HG03520 (cell line): ENCODE measurements around the gene TMEM231.
"Not testable (repeated sequence)": the region's sequence is repeated elsewhere in the genome, so short reads cannot be mapped to it uniquely, and the experiment has no call there.

ENCODE experiments used
- ATAC-seq: cut with Tn5 transposase; IDR thresholded peaks from one replicate; pipeline ENCODE4 v1.9.1; 2021; ENCODE audit warnings: mild to moderate bottlenecking, moderate library complexity; ENCODE audit not compliant: unreplicated experiment

The TMEM231 gene

GRCh38 chr16:75555707-75556430 lies at the start of gene TMEM231:
TSS of gene TMEM231 (minus strand) at chr16:75556252. CDS start at chr16:75556209, 43 bp downstream.
- peak; percentile 96 for ATAC-seq

- ATAC-seq = no peak
Observed at GRCh38 chr16:75603241-75603640, 47.2 kb upstream of the TMEM231 start.

- no peak for ATAC-seq
Observed at GRCh38 chr16:75599452-75600277, 43.6 kb upstream of the TMEM231 start.

GRCh38 chr16:75593825-75594820 lies 38.1 kb upstream of the TMEM231 start:
- ATAC-seq = no peak

- ATAC-seq = no peak
Observed at GRCh38 chr16:75593308-75593707, 37.3 kb upstream of the TMEM231 start.

GRCh38 chr16:75591927-75592326 lies 35.9 kb upstream of the TMEM231 start:
- ATAC-seq = not testable (repeated sequence)

GRCh38 chr16:75590920-75591843 lies 35.1 kb upstream of the TMEM231 start:
- no peak for ATAC-seq

- no peak for ATAC-seq
Observed at GRCh38 chr16:75589306-75589705, 33.3 kb upstream of the TMEM231 start.

- ATAC-seq = no peak
Observed at GRCh38 chr16:75588716-75589115, 32.7 kb upstream of the TMEM231 start.

- ATAC-seq = peak; percentile 69
Observed at GRCh38 chr16:75584108-75584507, 28.1 kb upstream of the TMEM231 start.

- peak; percentile 39 for ATAC-seq
Observed at GRCh38 chr16:75579281-75579834, 23.3 kb upstream of the TMEM231 start.

- no peak for ATAC-seq
Observed at GRCh38 chr16:75578725-75579124, 22.7 kb upstream of the TMEM231 start.

- ATAC-seq = no peak
Observed at GRCh38 chr16:75578212-75578611, 22.2 kb upstream of the TMEM231 start.

- ATAC-seq = peak; percentile 48
Observed at GRCh38 chr16:75576384-75576811, 20.3 kb upstream of the TMEM231 start.

GRCh38 chr16:75575958-75576357 lies 19.9 kb upstream of the TMEM231 start:
- ATAC-seq = no peak

GRCh38 chr16:75573955-75574354 lies 17.9 kb upstream of the TMEM231 start:
- ATAC-seq = no peak

GRCh38 chr16:75572864-75573542 lies 17.0 kb upstream of the TMEM231 start:
- ATAC-seq = no peak

GRCh38 chr16:75570396-75571065 lies 14.5 kb upstream of the TMEM231 start:
- ATAC-seq = no peak
